Stimulated activated CD8-positive, alpha-beta memory T cell treated with anti-CD3 and anti-CD28 coated beads, Interleukin-12 subunit alpha, Interleukin-12 subunit beta, amount 100 ng/mL, for 24 hours (primary cell): ENCODE results near the gene SLC35F3.
"Not testable (repeated sequence)": the region's sequence is repeated elsewhere in the genome, so short reads cannot be mapped to it uniquely, and the experiment has no call there.

ENCODE experiments used
- DNase-seq: peaks from one replicate; pipeline ENCODE4 v3.0.0-alpha.2; 2020; ENCODE audit errors: extremely low read depth

Gene SLC35F3

DNA sequence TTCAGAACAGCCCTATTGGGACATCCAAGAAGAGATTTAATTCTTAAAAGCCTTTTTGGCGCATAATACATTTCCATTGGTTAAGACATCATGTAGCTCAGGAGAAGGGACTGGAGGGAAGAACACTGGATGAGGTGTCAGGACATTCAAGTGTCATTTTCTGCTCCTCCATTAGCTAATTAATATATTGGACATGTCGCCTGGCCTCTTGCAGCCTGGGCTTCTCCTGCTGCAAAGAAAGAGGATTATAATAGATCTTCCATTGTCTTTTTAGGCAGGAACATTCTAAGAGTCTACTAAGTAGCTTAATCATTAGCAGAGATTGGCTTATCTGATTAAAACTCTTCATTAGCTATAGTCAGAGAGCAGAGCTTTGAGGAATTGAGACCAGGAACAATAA, 317.1 kb downstream of the SLC35F3 start:
- no peak for DNase-seq

DNA sequence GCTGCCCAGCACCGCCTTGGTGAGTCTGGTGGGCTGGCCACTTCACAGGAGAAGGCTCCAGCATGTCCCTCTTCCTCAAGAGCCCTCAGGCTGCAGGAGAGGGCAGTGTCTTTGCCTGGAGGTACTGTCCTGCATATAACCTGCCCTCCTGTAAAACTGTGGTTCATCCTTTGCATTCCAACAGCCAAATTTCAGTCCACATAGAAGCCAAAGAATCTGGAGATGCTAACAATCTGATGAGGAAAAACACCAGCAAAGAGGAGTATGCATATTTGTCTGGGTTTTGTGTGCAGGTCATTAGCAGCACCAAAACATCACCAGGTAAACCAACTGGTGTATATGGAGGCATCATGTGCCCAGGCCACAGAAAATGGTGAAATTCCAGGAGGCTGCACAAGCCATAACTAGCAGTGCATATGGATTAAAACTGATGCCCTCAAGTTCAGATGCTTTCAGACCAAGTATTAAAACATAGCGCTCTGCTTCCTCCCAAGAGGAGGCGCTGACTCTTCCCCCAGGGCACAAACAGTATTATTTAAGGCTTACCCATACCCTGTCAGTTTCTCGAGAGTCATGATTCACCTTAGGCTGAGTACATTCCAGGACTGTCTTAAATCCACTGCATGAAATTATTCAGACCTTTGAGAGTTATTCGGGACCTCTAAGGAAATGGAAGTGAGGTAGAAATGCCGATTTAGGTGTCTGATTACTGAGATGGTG, 318.2 kb downstream of the SLC35F3 start:
- DNase-seq, result no peak

DNA sequence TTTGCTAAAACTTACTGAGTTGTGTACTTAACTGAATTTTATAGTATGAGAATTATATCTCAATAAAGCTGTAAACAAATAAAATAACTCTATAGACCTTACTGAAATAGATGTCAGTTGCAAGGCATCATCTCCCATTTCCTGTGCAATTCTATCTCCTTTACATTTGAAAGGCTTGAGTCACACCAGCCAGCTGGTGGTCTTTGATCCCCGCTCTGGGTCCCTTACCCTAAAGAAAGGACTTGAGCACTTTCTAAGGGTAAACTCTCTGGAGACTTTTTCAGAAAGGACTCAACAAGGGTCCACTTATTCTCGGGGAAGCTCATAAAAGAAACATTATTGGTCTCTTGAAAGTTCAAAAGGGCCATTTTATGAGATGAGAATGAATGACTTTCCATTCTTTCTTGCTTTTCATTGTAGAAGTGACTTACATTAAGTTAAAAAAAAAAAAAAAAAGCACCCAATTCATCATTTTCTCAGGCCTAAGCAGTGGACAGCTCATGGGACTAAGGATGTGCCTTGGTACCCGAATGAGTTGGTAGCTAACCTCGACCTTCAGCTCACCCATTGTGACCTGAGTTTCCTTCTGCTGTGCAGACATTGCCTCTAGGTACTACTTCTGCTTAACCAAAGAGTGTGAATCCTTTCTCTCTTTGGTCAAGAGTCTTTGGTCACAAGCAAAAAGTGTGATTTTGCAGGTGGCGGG, 321.8 kb downstream of the SLC35F3 start:
- no peak for DNase-seq

DNA sequence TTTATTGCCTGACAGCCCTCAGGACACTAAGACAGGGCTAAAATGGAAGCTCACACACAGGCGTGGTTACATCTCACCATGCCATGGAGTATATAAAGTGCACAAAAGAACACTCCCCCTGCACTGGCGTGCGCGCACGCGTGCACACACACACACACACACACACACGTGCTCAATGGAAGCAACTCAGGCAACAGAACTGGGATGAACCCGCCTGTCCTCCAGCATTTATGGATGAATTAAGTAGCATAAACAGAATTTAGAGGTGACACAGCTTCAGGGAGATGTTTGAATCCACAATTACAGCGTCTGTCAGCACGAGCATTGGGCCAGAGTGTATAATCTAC, 322.3 kb downstream of the SLC35F3 start:
- DNase-seq, result no peak

DNA sequence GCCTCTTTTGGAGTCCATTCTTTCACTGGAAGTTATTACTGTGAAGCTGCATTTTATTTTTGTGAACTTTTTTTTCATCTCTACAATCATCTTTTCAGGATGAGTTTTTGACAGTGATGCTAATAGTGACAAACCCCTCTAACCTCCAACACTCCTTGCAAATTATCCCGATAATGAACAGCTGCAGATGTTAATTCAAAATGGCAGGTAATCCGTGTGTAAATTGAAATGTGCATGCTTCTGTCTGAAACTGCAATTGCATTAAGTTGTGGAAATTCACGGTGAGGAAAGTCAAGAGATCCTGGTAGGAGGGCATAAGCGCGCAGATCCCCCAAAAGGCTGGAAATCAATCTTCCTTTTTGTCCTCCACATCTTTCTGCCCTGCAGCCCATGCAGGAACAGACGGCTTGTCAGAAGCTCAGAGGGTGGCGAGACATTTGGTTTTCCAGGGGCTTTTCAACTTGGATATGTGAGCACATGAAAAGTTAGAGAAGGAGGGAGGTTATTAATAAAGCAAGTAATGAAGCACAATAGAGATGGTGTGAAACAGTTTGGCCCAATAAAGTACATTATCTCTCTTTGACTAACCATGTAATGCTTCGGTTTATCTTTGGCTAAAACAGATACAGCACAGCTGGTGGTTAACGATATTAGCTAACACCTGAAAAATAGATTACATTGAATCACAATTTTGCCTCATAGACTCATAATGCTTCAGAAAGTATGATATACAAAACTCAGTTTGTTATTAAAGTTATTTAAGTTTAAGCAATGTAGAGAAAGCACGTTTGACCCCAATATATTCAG, 325.3 kb downstream of the SLC35F3 start:
- no peak for DNase-seq

DNA sequence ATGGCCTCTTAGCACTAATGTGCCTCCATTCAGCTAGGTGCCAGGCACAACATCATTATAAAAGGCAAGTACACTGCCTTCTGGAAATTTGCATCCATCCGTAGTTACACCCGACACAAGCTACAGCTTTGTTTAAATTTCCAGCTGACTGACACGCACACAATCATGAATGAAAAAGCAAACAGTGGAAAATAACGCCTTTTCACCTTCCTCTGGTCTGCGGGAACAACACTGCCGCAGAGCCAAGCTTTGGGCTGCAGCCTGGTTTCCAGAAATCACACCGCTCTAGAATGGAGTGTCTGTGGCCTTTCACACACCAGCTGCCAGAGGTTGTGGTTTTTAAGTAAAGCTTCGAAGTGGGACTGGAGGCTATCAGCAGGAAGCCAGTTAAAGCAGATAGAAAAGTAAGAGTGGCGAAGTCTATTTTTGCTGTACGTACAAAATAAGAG, 326.0 kb downstream of the SLC35F3 start:
- no peak for DNase-seq

DNA sequence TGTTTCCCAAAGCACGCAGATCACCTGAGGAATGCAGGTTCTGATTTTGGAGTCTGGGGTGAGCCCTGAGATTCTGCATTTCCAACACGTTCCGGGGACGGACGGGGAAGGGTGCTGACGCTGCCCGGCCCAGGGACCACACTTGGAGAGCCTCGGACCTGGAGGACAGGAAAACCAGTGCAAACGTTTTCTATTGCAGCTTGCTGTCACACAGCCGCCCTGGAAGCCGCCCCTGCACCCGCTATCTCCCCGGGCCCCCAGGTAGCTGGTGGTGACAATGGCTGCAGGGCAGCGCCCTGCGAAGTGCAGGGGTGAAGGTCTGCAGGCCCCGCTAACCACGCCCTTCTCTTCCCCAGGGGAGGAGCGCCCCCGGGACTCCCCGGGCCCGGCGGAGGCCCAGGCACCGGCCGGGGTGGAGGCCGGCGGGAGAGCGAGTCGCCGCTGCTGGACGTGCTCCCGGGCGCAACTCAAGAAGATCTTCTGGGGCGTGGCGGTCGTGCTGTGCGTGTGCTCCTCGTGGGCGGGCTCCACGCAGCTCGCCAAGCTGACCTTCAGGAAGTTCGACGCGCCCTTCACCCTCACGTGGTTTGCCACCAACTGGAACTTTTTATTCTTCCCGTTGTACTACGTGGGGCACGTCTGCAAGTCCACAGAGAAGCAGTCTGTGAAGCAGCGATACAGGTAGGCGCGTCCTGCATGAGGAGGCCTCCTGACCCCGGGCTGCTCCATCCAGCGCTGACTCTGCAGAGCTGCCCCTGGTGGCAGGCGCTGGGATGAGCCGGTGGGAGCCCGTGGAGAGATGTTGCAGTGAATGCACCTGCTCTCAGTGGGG, 326.8 kb downstream of the SLC35F3 start:
- DNase-seq, result no peak

DNA sequence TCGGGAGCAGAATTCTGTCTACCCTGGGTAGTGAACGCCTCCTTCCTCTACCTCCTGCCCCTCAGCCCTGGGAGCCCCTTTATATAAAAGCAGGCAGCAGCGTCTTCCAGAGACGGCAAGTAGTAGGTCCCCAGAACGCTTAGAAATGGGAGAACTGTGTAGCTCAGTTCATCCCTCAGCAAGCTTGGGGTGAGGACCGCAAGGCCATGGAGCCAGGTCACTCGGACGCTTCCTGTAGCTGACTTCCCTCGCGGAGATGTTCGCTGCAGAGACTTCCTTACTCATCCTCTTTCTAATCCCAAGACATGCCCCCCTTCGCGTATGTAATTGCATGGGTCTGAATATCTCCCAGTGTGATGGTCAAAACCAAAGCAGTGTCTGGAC, 327.4 kb downstream of the SLC35F3 start:
- no peak for DNase-seq

DNA sequence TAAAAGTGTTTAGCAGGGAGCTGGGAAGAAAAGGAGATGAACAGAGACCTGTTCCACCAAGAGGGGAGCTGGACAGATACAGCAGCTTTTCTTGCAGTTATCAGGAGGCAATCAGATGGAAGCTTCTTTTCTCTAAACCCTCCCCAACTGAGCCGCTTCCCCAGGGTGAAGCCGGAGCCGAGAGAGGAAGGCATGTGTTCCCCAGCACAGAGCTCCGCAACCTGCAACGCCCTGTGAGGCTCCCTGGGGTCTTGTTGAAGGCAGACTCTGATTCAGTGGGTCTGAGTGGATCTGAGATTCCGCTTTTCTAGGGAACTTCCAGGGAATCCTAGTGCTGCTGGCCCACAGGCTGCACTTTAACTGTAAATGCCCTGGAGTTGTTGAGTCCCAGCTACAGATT, 329.7 kb downstream of the SLC35F3 start:
- DNase-seq, result no peak

DNA sequence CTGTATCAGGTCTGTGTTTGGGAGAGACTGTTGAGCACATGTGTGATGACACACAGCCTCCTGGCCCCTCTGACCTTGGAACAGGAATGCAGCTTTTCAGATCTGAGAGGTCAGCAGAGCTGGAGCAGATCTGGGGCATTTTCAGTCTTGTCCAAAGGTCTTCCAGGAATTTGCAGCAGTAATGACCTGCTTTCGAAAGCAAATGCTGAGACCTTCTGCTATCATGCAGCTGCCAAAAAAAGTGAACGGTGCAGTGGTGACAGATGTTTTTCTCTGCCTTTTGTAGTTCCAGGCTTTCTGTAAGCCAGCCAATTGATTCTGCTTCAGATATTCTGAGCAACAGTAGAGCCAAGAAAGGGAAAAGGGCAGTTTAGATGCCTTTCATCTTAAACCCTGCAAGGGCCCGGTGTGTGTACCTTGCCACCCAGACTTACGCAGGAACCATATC, 331.0 kb downstream of the SLC35F3 start:
- no peak for DNase-seq

DNA sequence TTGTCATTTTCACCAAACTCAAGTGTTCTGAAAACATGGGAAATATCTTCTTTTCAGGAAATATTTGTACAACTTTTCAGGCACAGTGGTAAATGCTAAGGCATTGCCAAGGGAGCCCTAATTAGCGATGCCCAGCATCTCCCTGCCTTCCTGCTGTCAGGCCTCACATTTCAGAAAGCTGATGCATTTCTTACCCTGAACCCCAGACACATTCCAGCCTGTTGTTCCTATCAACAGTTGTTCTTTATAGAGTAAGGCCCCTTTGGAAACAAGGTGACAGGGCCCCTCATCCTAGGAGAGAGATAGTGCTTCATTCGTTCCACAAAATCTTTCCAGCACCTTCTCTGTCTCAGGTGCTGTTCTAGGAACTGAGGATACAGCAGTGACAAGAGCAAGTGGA, 332.9 kb downstream of the SLC35F3 start:
- DNase-seq, result no peak

DNA sequence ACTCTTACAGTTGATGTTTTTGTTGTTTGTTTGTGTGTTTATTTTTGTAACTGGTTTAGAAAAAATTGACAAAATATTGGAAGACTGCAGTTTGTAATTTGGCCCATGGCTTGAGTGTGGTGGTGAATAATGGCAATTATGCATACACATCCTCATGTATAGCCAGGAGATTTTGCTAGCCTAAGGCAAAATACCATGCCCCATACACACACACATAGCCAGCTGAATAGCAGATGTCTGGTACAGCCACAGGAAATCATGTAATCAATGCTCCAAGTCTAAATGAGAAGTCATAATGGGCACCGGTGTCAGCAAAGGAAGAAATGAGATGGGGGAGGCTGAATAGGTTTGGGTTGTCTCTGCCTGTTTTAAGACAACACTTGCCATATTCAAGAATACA, 333.6 kb downstream of the SLC35F3 start:
- DNase-seq, result no peak

DNA sequence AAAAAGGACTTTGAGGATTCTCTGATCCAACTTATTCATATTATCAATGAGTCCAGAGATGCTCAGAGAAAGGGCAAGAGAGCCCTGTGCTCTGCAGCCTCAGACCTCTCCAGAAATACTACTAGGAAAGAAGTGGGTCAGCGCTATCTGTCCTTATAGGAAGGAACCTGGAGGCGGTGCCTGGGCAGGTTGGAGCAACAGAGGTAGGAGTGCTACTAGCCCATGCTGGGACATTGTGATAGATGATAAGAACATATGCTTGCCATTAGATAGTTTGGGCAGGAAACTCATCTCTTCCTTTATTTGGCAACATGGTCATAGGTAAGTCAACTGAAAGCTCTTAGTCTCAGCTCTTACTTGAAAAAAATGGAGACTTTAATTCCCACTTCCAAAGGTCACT, 335.0 kb downstream of the SLC35F3 start:
- DNase-seq, result no peak

DNA sequence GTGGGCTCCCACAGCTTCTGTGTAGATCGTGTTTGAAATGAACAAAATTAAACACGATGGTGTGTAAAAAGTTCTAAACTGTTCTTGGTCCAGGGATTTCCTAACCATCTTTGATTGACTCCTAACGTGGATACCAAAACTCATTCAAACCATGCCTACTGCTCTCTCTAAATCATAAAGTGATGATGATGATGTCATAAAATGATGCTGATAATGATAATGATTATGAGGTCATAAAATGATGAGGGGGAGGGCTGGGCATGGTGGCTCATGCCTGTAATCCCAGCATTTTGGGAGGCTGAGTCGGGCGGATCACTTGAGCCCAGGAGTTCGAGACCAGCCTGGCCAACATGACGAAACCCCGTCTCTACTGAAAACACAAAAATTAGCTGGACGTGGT, 335.5 kb downstream of the SLC35F3 start:
- no peak for DNase-seq

DNA sequence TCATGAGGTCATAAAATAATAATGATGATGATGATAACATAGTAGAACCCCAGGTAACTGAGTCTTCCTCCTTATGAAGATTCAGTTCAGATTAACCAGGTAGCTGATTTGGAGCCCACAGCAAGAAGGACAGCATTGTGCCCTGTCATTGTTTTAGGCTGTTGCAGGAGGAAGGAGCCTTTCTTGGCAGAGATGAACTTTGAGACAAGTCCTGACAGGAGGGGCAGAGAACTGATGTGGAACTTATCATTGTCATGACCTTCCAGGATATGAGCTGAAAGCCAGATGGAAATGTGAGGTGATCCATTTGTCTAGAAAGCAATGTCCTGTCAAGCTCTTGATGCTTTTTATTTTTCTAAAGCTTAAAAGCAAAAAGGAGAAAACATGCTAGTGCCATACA, 336.2 kb downstream of the SLC35F3 start:
- no peak for DNase-seq

DNA sequence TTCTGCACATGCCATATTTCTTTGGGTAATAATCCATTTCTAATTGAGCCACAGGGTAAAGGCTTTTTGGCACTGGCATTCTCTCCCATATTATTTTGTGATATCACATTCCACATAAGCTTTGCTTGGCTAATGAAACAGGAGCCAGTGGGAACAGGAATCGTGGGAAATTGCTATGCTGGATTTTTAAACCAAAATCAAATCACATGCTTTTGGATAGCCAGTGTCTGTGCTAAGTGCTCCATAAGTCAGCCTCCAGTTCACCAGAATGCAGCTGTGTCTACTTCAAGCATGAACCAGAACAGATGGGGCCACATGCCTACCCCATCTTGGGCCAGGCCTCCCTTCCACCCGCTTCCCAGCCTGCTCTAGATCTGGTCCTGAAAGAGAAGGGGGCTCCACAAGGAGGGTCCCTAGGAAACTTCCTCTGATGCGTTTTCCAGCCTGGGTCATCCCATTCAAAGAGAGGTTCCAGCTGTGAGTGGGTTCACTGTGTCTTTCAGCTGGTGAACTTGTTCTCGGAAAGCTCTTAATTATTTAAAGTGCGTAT, 337.5 kb downstream of the SLC35F3 start:
- DNase-seq, result no peak

DNA sequence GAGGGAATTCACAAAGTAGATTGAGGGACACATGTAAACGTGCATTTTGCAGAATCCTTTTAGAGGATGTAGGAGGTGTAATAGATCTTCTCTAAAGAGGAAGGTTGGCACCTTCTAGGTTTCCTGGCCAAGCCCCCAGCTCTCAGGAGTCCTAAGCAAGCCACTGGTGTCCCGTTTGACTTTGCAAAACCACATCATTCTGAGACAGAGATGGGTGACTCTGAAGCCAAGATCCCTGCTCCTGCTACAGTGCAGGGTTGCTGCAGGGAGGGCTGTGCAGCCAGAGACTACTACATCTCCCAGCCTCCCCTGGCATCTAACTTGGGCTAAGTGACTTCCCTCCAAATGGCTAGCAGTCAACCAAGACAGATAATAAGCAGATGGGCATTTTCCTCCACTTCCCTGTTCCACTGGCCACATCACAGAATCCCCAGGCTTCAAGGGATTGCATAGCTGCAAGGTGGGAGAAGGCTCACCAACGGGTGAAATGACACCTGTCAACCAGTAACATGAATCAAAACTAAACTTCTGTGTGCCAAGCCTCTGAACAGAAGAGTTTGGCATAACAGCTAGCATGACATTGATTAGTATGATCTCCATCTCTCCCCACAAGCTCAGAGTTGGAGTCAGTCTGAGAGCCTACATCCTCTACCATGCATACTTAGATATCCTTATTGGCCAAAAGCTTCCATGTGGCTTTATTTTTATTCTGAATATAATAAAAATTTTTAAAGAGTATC, 339.2 kb downstream of the SLC35F3 start:
- DNase-seq, result no peak

DNA sequence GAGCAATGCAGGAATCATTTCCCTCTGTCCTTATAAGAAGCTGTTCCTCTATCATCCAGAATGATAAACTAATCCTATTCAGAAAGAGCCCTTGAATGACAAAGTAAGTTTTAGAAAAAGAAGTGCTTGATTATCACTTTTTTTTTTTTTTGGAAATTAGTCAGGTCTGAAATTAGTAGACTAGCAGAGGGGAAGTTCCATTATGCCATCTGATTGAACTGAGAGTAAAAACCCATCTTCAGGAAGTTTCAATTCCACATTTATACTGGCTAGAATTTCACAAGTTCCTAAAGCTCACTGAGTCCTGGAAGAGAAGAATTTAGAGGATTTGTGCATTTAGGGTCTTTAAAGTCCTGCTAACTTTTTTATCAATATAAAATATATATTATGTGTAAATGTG, 340.0 kb downstream of the SLC35F3 start:
- DNase-seq, result no peak

DNA sequence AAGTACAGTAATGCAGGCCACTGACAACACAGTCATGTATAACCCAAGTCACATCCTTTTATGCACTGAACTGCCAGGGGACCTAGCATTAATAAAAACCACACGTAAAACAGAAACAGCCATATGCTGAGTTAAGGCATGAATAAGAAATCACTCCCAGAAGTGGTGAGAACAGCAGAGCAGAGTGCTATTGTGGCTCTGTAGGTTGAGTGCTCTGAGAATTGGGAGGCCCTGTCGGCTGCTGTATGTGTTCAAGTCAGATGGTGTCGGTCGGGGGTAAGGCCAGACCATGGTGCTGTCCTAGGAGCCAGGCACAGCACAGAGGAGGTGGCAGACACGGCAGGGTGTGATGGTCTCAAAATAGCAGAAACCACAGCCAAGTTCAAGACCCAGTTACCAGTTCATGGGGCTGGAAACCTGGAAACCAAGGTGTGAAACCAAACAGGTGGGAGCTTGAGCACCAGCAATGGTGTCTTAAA, 342.2 kb downstream of the SLC35F3 start:
- DNase-seq, result no peak

DNA sequence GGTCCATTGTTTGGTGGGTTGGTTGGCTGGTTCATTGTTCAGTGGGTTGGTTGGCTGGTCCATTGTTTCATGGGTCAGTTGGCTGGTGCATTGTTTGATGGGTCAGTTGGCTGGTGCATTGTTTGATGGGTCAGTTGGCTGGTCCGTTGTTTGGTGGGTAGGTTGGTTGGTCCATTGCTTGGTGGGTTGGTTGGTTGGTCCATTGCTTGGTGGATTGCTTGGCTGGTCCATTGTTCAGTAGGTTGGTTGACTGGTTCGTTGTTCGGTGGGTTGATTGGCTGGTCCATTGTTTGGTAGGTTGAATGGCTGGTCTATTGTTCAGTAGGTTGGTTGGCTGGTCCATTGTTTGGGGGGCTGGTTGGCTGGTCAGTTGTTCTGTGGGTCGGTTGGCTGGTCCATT, 343.3 kb downstream of the SLC35F3 start:
- not testable (repeated sequence) for DNase-seq

DNA sequence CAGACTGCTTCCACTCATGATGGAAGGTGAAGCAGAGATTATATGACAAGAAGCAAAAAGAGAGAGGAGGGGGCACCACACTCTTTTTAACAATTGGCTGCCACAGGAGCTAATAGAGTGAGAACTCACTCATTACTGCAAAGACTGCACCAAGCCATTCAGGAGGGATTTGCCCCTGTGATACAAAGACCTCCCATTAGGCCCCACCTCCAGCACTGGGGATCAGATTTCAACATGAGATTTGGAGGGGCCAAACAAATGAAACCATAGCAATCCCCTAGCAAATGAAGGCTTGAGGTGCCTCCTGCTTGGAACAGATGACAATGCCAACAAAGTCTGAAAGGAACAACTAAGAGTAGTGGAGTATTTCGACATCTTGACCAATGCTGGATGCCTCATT, 346.3 kb downstream of the SLC35F3 start:
- no peak for DNase-seq
